Psoas muscle (tissue), 8 donors: ENCODE data around the gene RNF220. TPM values are rescaled to one million over a fixed set of nuclear protein-coding genes. Genes with fewer than 3 reads are reported as not detected.
"Not testable (repeated sequence)": the region's sequence is repeated elsewhere in the genome, so short reads cannot be mapped to it uniquely, and the experiment has no call there.

ENCODE experiments used
- ATAC-seq, 4 donors: fragments of 200-7000 bp; cut with Tn5 transposase; one replicate each; pipeline ENCODE4 v1.9.1; 2020; ENCODE audit warnings: moderate library complexity in 3 of 4, mild to moderate bottlenecking in 2 of 4
- DNase-seq, 2 donors: peaks; one replicate each; pipeline ENCODE4 v3.0.0-alpha.2; 2020
- H3K27ac ChIP-seq: fragments of 200-600 bp; one replicate; pipeline ENCODE4 v1.8.0; 2022
- H3K27me3 ChIP-seq, 3 donors: fragments of 200-600 bp in 1 of 3; one replicate each; pipeline versions ENCODE4 v1.6.1 to v1.8.0; 2013 to 2022; ENCODE audit warnings: low read length in 2 of 3, mild to moderate bottlenecking in 2 of 3, moderate library complexity in 1 of 3; ENCODE audit not compliant: insufficient read depth in 3 of 3
- H3K36me3 ChIP-seq, 2 donors: fragments of 200-600 bp in 1 of 2; one replicate each; pipeline versions ENCODE4 v1.6.1 to v1.8.0; 2013 to 2022; ENCODE audit warnings: low read depth in 1 of 2, mild to moderate bottlenecking in 1 of 2, moderate library complexity in 1 of 2; ENCODE audit not compliant: insufficient read depth in 1 of 2
- H3K4me1 ChIP-seq: fragments of 200-600 bp; one replicate; pipeline ENCODE4 v1.8.0; 2022
- H3K4me3 ChIP-seq: fragments of 200-600 bp; one replicate; pipeline ENCODE4 v1.8.0; 2022; ENCODE audit warnings: mild to moderate bottlenecking
- H3K9me3 ChIP-seq: fragments of 200-600 bp; one replicate; pipeline ENCODE4 v1.8.0; 2022
- CTCF ChIP-seq: fragments of 200-600 bp; IDR thresholded peaks from one replicate; pipeline ENCODE4 v1.8.0; 2022; ENCODE audit warnings: antibody characterized with exemption
- WGBS, 3 donors: extraction: QIAGEN DNeasy Blood & Tissue Kit; methylation state at CpG; one replicate each; pipeline versions ENCODE4 v1.1.6 to v1.1.7; 2013; 5-methylcytosine and 5-hydroxymethylcytosine counted together
- intact Hi-C, 2 donors: fragments of 100-400 bp; cut with DNase I; formaldehyde crosslinking; loops; one replicate each; pipeline versions ENCODE4 v1.11.0 to v1.14.2; 2022
- polyA plus RNA-seq, 3 donors: library from polyadenylated mRNA; stranded (reverse); fragments of 200-250 nt; gene quantifications; one replicate each; pipeline ENCODE4 v1.2.3, GENCODE V29; 2013
- total RNA-seq, 4 donors: library from RNA; stranded (reverse); fragmentation: NEBNext Ultra II Directional in 2 of 4; extraction: Animal tissue kit (Norgen Biotek cat#: 25700) in 2 of 4; gene quantifications; one replicate each; pipeline versions ENCODE4 v1.2.1 to v1.2.4, GENCODE V29; 2021 to 2023
- donor health status: healthy with polysubstance abuse.
- donor health status: DM: no; HTN: no; CAD: no; lungs with moderate emphysema.
- donor health status: Bipolar disorder and iron deficiency.
- donor health status: healthy.
- donor health status: DM: yes; HTN: yes; CAD: no.
- donor health status: DM: no; HTN: no; CAD: no.
- donor health status: DM: no; HTN: no; CAD: no.
- donor health status: DM: yes; HTN: yes; CAD: no.

The RNF220 gene
- total and polyA plus RNA-seq, 7 donors: 61.1 to 133 (median 75.5) TPM

GRCh38 chr1:44696789-44697345 lies 291.8 kb downstream of the RNF220 start:
- WGBS, 3 donors: 77 to 84% (median 81%) methylated on average over 7 of the region's 7 CpGs
- no peak for ATAC-seq

GRCh38 chr1:44698138-44698537 lies 293.1 kb downstream of the RNF220 start:
- ATAC-seq: no peak
- Histone ChIP-seq H3K27me3 (no peaks in the 10 kb centered on the region), H3K4me3 (no peak overlapping the region), H3K27ac (no peak overlapping the region), H3K4me1 (no peaks in the 10 kb centered on the region), H3K36me3 (no peaks in the 10 kb centered on the region), H3K9me3 (no peaks in the 10 kb centered on the region)
- 93 to 96% (median 95%) methylated on average over 3 of the region's 3 CpGs for WGBS, 3 donors
- TF ChIP-seq CTCF: no peak
- intact Hi-C loops: no loop called here
- DNase-seq: no peak

More at GRCh38 chr1:44696789-44697345, 291.8 kb downstream of the RNF220 start:
- Histone ChIP-seq H3K27ac (no peak overlapping the region), H3K36me3 (no peaks in the 10 kb centered on the region), H3K4me1 (no peaks in the 10 kb centered on the region), H3K9me3 (no peaks in the 10 kb centered on the region), H3K4me3 (no peak overlapping the region), H3K27me3 (no peaks in the 10 kb centered on the region)
- no peak for DNase-seq
- no peak for TF ChIP-seq CTCF
- intact Hi-C loops: no loop called here

GRCh38 chr1:44699375-44699774 lies 294.3 kb downstream of the RNF220 start:
- H3K4me1 ChIP-seq, H3K27me3 ChIP-seq, H3K9me3 ChIP-seq, H3K36me3 ChIP-seq, ATAC-seq, intact Hi-C loops, H3K4me3 ChIP-seq, DNase-seq, H3K27ac ChIP-seq: not testable (repeated sequence)
- 89 to 97% (median 92%) methylated on average over 9 of the region's 9 CpGs for WGBS, 3 donors

- ATAC-seq: no peak
- WGBS, 3 donors: 71 to 83% (median 79%) methylated on average over 1 of the region's 1 CpG
- H3K36me3 ChIP-seq: no peaks in the 10 kb centered on the region
- intact Hi-C loops: no loop called here
- no peaks in the 10 kb centered on the region for H3K27me3 ChIP-seq
- no peak overlapping the region for H3K27ac ChIP-seq
- no peak overlapping the region for H3K4me3 ChIP-seq
- H3K4me1 ChIP-seq: no peaks in the 10 kb centered on the region
- TF ChIP-seq CTCF: no peak
- DNase-seq: no peak
- no peaks in the 10 kb centered on the region for H3K9me3 ChIP-seq
These were observed 295.5 kb downstream of the RNF220 start for GRCh38 chr1:44700573-44700972.

- ATAC-seq (no peak), DNase-seq (no peak)
- Histone ChIP-seq H3K4me3 (no peak overlapping the region), H3K4me1 (no peaks in the 10 kb centered on the region), H3K9me3 (no peaks in the 10 kb centered on the region), H3K27me3 (no peaks in the 10 kb centered on the region), H3K36me3 (no peaks in the 10 kb centered on the region), H3K27ac (no peak overlapping the region)
- intact Hi-C loops: no loop called here
- no peak for TF ChIP-seq CTCF
- WGBS, 3 donors: 76 to 80% (median 78%) methylated on average over 7 of the region's 7 CpGs
These were observed 296.1 kb downstream of the RNF220 start for GRCh38 chr1:44701141-44701573.

Other genes with a start within 250 kb of the RNF220 start
- gene DMAP1, start 191.8 kb upstream of the RNF220 start, total RNA-seq: 10 to 100 TPM; 18.5 to 28.3 (median 23.7) TPM
- 10 to 100 TPM; 18.3 to 30.5 (median 22.2) TPM for gene DMAP1, start 191.8 kb upstream of the RNF220 start, polyA plus RNA-seq
- gene ERI3, start 50.0 kb upstream of the RNF220 start, total RNA-seq: 10 to 100 TPM; 58.4 to 65.1 (median 61.7) TPM
- 10 to 100 TPM; 50.4 to 96.8 (median 55.2) TPM for gene ERI3, start 50.0 kb upstream of the RNF220 start, polyA plus RNA-seq